HG02588 (cell line): ENCODE data around the gene CD58.
A peak's percentile ranks its signal among the peaks of the same experiment; 100 is the strongest.
"Not testable (repeated sequence)": the region's sequence is repeated elsewhere in the genome, so short reads cannot be mapped to it uniquely, and the experiment has no call there.

ENCODE experiments used
- ATAC-seq: cut with Tn5 transposase; IDR thresholded peaks from one replicate; pipeline ENCODE4 v1.9.1; 2021; ENCODE audit warnings: mild to moderate bottlenecking, moderate library complexity; ENCODE audit not compliant: unreplicated experiment

CD58 gene

DNA sequence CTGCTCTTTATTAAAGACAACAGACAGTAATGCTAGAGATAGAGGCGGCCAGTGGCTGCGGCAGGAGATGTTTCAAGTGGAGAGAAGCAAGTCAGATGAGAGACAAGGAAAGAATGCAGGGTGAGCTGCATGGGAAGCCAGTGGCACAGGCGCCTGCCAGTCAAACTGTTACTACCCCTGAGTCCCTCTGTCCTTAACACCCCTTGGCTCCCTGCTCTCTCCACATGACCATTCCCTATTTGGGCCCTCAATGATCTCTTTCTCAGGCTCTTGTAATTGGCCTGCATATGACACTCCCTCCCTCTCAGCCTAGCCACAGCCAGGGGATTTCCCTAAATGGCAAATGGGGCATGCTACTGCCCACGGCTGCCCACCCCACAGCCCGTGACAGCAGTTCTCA, 22.6 kb upstream of the CD58 start:
- ATAC-seq: not testable (repeated sequence)

DNA sequence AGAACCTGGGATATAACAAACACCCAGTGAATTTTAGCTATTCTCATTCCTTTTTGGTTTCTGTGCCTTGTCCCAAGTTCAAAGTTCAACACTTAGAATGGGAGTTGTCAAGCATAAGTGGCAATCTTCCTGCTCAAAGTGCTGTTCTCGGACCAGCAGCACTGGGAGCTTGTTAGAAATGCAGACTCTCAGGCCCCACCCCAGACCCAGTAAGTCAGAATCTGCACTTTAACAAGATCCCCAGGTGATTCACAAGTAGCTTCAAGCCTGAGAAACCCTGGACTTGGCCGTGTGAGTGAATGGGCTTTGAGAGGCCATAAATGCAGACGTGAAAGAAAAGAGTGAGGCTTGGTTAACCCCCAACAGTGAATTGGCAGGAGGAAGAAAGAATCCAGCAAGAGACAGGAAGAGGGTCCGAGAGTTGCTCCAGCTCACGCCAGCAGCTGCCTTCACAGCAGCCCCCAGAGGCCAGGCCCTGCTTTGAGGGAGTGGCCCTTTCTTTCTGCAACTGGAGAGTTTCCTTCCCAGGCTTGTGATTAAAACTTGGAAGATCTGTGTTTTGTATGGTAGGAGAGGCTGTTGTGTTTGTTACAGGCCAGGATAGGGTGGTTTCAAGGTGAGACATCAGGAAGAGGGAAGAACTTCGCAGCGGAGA, 21.3 kb upstream of the CD58 start:
- ATAC-seq: not testable (repeated sequence)

DNA sequence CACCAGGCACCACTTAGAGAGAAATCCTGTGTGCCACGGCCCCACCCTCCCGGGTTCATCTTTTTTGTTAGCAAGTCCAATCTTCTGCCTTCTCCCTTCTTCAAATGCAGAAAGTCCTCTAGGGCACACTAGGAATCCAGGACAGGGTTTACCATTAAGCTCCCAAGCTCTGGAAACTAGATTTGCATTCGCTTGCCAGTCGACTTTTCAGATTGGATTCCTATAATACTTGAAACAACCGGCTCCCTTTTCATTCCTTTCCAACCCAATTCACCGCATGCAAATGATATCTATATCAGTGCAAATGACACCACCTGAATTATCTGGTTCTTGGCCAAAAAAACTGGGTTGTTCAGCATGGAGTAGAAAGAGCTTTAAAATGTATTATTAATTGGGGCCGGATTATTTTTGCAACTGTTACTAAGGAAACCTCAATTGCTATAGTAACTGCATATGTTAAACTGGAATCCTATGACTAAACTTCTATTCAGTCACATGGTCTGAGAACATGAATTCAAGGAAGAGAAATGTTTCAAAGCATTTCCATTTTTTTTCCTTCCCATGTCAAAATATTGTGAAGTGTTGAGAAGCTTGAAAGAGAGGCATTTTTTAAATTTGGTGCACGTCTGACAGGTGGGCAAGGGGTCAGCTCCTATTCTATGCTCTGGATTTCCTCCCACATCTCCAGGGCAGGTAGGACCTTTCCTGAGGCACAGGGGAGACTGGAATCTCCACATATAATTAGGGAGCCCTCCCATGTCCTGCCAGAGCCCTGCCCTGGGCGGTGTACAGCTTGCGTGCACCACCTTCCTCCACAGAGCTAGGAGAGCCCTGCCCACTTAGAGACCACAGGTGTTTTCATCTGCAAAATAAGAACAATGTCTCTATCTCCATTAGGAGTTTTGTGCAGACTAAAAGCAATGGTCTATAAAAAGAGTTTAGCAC, 20.5 kb upstream of the CD58 start:
- not testable (repeated sequence) for ATAC-seq

- ATAC-seq: not testable (repeated sequence)
These were observed 19.7 kb upstream of the CD58 start for GRCh38 chr1:116590359-116591005.

- ATAC-seq: not testable (repeated sequence)
These were observed 18.4 kb upstream of the CD58 start for GRCh38 chr1:116589101-116589735.

DNA sequence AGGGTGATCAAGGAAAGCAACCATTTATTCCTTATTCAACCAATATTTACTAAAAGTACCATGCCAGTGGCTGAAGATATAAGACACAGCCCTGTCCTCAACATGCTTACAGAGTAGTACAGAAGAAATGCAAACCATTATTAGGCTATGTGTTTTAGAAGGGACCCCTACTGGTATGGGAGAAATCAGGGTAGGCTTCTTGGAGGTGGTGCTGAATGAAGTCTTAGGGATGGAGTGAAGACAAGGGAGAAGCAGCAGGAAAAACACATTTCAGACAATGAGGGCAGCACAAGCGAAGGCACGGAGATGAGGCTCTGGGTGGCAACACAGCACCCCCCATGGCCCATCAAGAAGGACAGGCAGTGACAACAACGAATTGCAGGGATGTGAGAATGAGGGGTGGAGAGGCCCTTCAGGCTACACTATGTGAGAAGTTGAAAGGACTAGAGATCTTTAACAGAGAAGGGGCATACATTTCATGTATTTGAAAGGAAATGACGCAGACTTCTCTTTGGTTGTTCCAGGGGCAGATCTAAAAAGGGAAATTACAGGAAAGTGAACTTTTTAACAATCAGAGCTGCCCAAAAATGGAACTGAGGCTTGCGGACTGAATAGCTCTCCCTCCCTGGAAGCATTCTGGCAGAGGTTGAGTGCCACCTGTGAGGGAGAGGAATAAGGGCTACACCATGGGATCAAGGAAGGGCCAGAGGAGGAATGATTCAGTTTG, 16.8 kb upstream of the CD58 start:
- no peak for ATAC-seq

DNA sequence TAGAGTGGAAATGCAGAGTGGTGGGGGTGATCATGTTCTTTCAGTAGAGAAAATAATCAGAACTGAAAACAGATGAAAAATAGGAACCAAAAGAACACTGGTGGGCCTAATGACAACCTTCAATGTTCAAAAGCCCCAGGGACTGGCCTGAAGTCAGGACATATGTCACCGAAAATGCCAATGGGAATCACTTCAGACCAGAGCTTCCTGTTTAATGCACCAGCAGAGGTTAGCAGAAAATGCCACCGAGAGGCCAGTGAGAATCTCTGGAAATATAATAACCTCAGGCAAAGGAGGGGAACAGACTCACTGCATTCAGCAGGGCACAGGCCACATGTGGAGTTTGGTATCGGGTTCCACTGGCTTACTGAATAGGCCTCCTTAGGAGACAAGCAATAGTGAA, 15.9 kb upstream of the CD58 start:
- peak; percentile 56 for ATAC-seq

DNA sequence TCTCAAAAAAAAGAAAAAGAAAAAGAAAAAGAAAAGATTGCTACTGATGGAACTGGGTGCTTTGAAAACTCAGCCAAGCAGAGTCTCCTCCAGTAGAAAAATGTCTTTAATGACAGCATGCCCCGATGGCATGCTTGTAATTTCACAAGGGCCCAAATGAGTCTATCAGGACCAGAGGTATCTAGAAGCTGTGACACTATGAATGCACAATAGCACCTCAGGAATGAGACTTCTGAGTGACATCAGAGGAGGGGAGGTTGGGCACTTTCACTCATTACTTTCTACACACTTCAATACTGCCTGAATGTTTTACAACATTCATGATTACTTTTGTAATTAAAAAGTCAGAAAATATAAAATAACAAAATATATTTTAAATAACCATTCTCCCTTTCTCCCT, 15.1 kb upstream of the CD58 start:
- ATAC-seq: no peak

DNA sequence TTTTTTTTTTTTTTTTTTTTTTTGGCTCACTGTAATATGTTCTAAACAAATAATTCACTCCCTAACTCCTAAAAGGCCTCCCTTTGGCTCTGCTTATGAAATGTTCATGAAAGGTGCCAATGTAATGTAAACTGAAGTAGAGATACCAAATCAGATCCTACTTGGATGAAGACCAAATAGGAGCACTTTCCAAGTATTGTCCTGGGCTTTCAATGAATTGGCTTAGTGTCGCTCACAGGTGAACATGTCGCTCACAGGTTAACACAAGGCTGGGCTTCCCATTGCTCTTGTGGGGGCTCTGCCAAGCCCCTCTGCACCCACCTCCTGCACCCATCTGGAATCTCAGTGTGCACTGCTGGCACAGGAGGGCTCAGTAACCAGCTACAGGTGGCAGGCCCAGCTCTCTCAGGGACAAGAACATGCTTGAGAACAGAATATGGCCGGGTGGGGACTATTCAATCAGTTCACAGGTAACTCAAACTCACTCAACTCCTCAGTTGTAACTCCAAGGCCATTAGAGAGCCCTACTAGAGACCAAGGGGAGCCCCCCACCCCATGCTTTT, 10.6 kb upstream of the CD58 start:
- no peak for ATAC-seq

DNA sequence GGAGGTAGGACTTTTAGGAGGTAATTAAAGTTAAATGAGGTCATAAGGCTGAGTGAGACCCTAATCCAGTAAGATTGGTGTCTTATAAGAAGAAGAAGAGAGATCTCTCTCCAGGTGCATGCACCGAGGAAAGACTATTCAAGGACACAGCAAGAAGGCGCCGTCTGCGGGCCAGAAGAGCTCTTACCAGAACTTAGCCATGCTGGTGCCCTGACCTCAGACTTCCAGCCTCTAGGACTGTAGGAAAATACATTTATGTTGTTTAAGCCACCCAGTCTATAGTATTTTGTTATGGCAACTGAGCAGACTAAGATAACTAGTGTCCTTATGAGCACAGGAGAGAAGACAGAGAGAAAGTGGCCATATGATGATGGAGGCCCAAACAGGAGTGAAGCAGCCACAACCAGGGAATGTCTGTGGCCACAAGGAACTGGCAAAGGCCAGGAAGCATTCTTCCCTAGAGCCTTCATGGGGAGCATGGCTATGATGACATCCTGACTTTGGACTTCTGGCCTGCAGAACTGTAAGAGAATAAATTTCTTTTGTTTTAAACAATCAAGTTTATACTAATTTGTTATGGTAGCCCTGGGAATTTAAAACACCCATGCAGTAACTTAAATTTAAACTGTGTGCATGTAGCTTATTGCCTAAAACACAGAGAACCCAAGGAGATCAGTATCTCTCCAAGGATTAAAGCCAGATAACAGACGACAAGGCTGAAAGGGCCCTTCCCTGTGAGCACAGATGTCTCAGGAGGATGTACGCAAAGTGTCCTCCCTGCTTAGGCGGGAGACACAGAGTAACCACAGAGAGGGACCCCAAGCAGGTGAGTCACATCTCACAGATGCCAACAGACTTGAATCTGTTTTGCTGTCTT, 9.9 kb upstream of the CD58 start:
- ATAC-seq: no peak

- ATAC-seq: no peak
These were observed 8.5 kb upstream of the CD58 start for GRCh38 chr1:116579259-116579875.

DNA sequence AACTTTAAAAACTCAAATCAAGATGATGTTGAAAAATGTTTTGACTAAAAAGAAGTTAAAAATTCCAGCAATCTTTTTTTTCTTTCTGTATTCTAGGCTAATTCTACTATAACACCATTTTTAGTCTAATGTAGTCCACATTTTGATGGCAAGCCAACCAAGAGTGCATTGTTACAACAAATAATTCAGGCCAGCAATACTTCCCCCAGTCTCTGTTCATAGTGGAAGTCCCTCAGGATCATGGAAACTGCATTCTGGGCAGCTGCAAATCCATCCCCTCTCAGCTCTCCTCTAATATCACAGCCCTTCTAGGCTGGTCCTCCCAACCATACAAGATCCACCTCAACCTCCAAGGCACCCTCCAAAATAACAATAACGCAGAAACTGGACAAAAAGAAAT, 7.8 kb upstream of the CD58 start:
- ATAC-seq: no peak

GRCh38 chr1:116577759-116578314, 7.0 kb upstream of the CD58 start:
- ATAC-seq: no peak

GRCh38 chr1:116574581-116575291, 3.9 kb upstream of the CD58 start:
- ATAC-seq: no peak

GRCh38 chr1:116573431-116574095, 2.7 kb upstream of the CD58 start:
- no peak for ATAC-seq

DNA sequence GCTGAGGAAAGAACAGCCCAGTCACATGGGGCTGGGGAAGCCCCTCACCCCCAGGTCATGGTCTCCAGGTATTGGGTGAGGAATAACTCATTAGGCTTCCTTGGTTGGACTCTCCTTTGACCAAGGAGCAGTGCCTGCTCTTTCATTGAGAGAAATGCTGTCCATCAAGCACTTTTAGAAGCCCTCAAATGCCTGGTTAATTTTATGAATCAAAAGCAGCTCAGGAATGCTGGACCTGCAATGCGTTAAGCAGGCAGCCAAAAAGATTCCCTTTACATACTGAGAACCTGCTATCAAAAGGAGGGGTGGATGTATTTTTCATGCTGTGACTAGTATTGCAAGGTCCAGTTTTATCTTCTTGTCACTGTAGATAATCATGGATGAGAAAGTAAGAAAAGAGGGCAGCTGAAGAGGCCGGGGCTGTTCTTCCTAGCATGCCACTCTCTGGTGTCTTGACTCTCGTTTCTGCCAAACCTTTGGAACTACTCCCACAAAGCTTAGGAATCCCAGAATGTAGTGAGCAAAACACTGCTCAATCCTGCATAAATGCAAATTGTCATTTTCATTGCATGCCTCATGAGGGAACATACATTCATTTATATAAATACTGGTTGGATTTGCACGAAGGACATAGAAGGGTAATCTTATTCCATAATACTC, 2.1 kb upstream of the CD58 start:
- ATAC-seq: no peak

DNA sequence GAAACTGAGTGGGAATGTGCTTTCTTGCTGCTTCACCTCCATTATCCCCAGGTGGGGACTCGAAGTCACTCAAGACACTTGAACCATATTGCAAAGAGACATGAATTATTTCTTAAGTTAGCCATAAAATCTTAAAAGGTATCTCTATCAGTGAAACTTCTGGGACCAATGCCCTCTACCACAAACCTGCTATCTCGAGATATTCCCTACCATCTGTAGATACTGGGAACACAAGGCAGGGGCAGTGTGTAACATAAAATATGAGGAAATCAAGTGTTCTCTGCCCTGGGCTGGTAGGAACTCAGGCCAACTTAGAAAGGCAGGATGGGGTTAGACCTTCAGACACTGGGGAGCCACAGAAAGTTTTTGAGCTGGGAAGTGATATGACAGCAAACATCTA, 1.3 kb upstream of the CD58 start:
- no peak for ATAC-seq
